ENCODE data around the gene UFM1.

DNA sequence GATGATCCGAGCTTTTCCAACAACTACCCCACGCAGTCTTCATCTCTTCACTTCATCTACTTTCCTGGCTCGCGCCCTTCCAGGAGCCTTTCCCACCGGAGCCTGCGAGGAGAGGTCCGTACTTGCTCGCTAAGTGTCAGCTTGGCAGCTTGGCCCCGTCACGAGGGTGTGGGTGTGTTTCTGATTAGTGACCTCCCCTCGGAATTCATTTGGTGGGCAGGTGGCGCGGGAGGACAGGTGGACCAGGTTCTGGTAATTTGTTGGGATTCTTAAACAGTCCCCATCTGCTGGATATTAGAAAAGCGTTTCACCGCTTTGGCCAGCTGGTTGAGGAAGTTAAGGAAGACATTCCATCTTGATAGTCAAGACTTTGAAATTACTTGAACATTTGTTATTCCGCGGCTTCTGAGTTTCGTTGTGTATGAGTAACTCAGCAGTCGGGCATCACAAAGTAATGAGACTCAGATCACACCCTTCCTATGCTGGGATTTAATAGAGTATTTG lies 515 bp downstream of the UFM1 start:
- TF ChIP-seq CTCF (IDR thresholded peaks at IDR 0.05) = no peak
- no peak for TF ChIP-seq EZH2 (IDR thresholded peaks at IDR 0.05)
- no peak for TF ChIP-seq EZH2phosphoT487 (IDR thresholded peaks at IDR 0.05)
